Activated CD8-positive, alpha-beta memory T cell treated with anti-CD3 and anti-CD28 coated beads for 4 hours (primary cell): ENCODE data around the gene ZRANB2.

Source experiments
- DNase-seq, 2 donors: peaks; one replicate each; pipeline ENCODE4 v3.0.0-alpha.2; 2020; ENCODE audit warnings: low read depth in 2 of 2

Gene ZRANB2

GRCh38 chr1:71028981-71029380 lies 51.9 kb downstream of the ZRANB2 start:
- no peak for DNase-seq

GRCh38 chr1:71027991-71028390 lies 52.8 kb downstream of the ZRANB2 start:
- DNase-seq, result no peak

GRCh38 chr1:71026093-71026492 lies 54.7 kb downstream of the ZRANB2 start:
- DNase-seq, result no peak

- DNase-seq, result no peak
Measured at GRCh38 chr1:71023515-71023914, 57.3 kb downstream of the ZRANB2 start.

- no peak for DNase-seq
Measured at GRCh38 chr1:71019233-71019969, 61.4 kb downstream of the ZRANB2 start.

- no peak for DNase-seq
Measured at GRCh38 chr1:71018791-71019190, 62.0 kb downstream of the ZRANB2 start.

GRCh38 chr1:71015745-71016144 lies 65.1 kb downstream of the ZRANB2 start:
- no peak for DNase-seq

GRCh38 chr1:71014178-71014579 lies 66.7 kb downstream of the ZRANB2 start:
- DNase-seq, result no peak
